ENCODE measurements around the gene CCNJ. TPM values are rescaled to one million over a fixed set of nuclear protein-coding genes. Genes with fewer than 3 reads are reported as not detected.

Gene CCNJ
- 6.8 and 7.1 TPM in 2 replicates for total RNA-seq

GRCh38 chr10:96043033-96043892 lies at the start of gene CCNJ:
CCNJ (plus strand) TSS chr10:96043583; CDS start chr10:96044394, 811 bp downstream.

Other genes starting within 250 kb of the CCNJ start
- gene CC2D2B, start 135.6 kb upstream of the CCNJ start, total RNA-seq = 0.25 TPM in 1 of 2 replicates, not detected in the other
- 6.0 and 7.0 TPM in 2 replicates for gene ZNF518A, start 86.7 kb downstream of the CCNJ start, total RNA-seq
- not detected in 2 replicates for gene BLNK, start 228.0 kb downstream of the CCNJ start, total RNA-seq